Naive thymus-derived CD8-positive, alpha-beta T cell (primary cell): Measurements from ENCODE around the gene ATP6V0A1. TPM values are rescaled to one million over a fixed set of nuclear protein-coding genes. Genes with fewer than 3 reads are reported as not detected.
A peak's percentile ranks its signal among the peaks of the same experiment; 100 is the strongest.
"Not testable (repeated sequence)": the region's sequence is repeated elsewhere in the genome, so short reads cannot be mapped to it uniquely, and the experiment has no call there.

Source experiments
- ATAC-seq, 2 donors: fragments of 150-1000 bp; cut with Tn5 transposase in 1 of 2; sonication (Bioruptor Pico), chemical (Tn5 transposase) in 1 of 2; 1 replicate in 1 of 2; 2 replicates in 1 of 2; pipeline ENCODE4 v1.10.0; 2021; ENCODE audit warnings: mild to moderate bottlenecking in 2 of 2, moderate library complexity in 2 of 2
- POLR2A ChIA-PET: fragments of 350-600 bp; sonication (Branson Sonifier 250); formaldehyde crosslinking; loops from one replicate; lab custom pipeline; 2021; ENCODE audit warnings: antibody characterized with exemption; lab: Charles Lee
- DNase-seq, 10 donors: peaks; one replicate each; pipeline versions ENCODE4 v3.0.0 to v3.0.0-alpha.2; 2020 to 2022
- H3K27ac Mint-ChIP-seq, 10 donors: one replicate each; pipeline ENCODE4 v1.8.0; 2020 to 2022; ENCODE audit warnings: mild to moderate bottlenecking in 10 of 10, mixed read lengths in 10 of 10, moderate library complexity in 4 of 10, inconsistent platforms in 1 of 10
- H3K27me3 Mint-ChIP-seq, 5 donors: one replicate each; pipeline ENCODE4 v1.8.0; 2021 to 2022; ENCODE audit warnings: mixed read lengths in 5 of 5
- H3K36me3 Mint-ChIP-seq, 3 donors: one replicate each; pipeline ENCODE4 v1.8.0; 2020 to 2022; ENCODE audit warnings: mixed read lengths in 3 of 3, mild to moderate bottlenecking in 2 of 3, inconsistent platforms in 1 of 3
- H3K4me1 Mint-ChIP-seq, 4 donors: one replicate each; pipeline ENCODE4 v1.8.0; 2021 to 2022; ENCODE audit warnings: mixed read lengths in 4 of 4
- H3K4me3 Mint-ChIP-seq, 10 donors: one replicate each; pipeline ENCODE4 v1.8.0; 2020 to 2022; ENCODE audit warnings: mild to moderate bottlenecking in 10 of 10, mixed read lengths in 10 of 10, moderate library complexity in 6 of 10, inconsistent platforms in 1 of 10
- H3K9me3 Mint-ChIP-seq, 9 donors: one replicate each; pipeline ENCODE4 v1.8.0; 2020 to 2022; ENCODE audit warnings: mixed read lengths in 9 of 9, mild to moderate bottlenecking in 3 of 9, inconsistent platforms in 1 of 9, moderate library complexity in 1 of 9
- polyA plus RNA-seq, 3 donors: library from polyadenylated mRNA; unstranded; fragments of 300-500 nt; fragmentation: Illumina TruSeq; gene quantifications; one replicate each; pipeline ENCODE4 v1.2.3, GENCODE V29; 2021
- total RNA-seq, 8 experiments: library from RNA in 2 of 8; stranded (reverse) in 2 of 8; gene quantifications; one replicate each; pipeline ENCODE4 v1.2.3 and lab custom pipeline; 2021 to 2026

Gene ATP6V0A1
- total RNA-seq (10 to 100 TPM; 18.3 to 19.1 TPM), polyA plus RNA-seq (10 to 100 TPM in 2 of 3 donors, 1 to 10 TPM in 1; 4.1 to 12.6 (median 10.3) TPM), total RNA-seq (lab: John Stamatoyannopoulos, UW) (12.3 to 20.7 (median 14.8) reads per million in 6 experiments)

- Mint-ChIP-seq H3K36me3 (peaks cover 0 to 8% (median 0%) of the 10 kb centered on the region in 3 donors), H3K4me3 (peak within 1 kb of the TSS; percentile 84 to 96 (median 92)), H3K27me3 (no peaks in the 10 kb centered on the region), H3K27ac (peak within 1 kb of the TSS; percentile 66 to 93 (median 90)), H3K9me3 (peaks cover 0 to 2% (median 0%) of the 10 kb centered on the region in 9 donors), H3K4me1 (peaks cover 28 to 60% (median 47%) of the 10 kb centered on the region in 4 donors)
- POLR2A ChIA-PET = interaction anchor here (0.9 kb wide), 1 partner anchor 60 kb away, joined by 5 read pairs; no protein-coding TSS in a partner anchor
- ATAC-seq = peak; percentile 84 to 90
- DNase-seq = peak; percentile 73 to 92 (median 84)
Observed at GRCh38 chr17:42458497-42459255, at the start of gene ATP6V0A1. ATP6V0A1 (plus strand) TSS chr17:42458878; CDS start chr17:42460895, 2,017 bp downstream.

GRCh38 chr17:42409523-42410318 lies 49.0 kb upstream of the ATP6V0A1 start:
- Mint-ChIP-seq H3K4me1 (peaks cover 9 to 22% (median 20%) of the 10 kb centered on the region in 4 donors), H3K27me3 (no peaks in the 10 kb centered on the region), H3K4me3 (no peak overlapping the region), H3K36me3 (no peaks in the 10 kb centered on the region), H3K27ac (no peak overlapping the region), H3K9me3 (no peaks in the 10 kb centered on the region)
- DNase-seq = no peak
- POLR2A ChIA-PET = no interaction called here
- ATAC-seq = no peak

- Mint-ChIP-seq H3K4me3 (no peak overlapping the region), H3K27me3 (no peaks in the 10 kb centered on the region), H3K4me1 (peaks cover 13 to 27% (median 26%) of the 10 kb centered on the region in 4 donors), H3K27ac (no peak overlapping the region), H3K36me3 (no peaks in the 10 kb centered on the region), H3K9me3 (no peaks in the 10 kb centered on the region)
- ATAC-seq = no peak
- POLR2A ChIA-PET = no interaction called here
- DNase-seq = no peak
Observed at GRCh38 chr17:42410319-42410685, 48.4 kb upstream of the ATP6V0A1 start.

- Mint-ChIP-seq H3K4me3 (no peak overlapping the region), H3K27me3 (no peaks in the 10 kb centered on the region), H3K9me3 (no peaks in the 10 kb centered on the region), H3K36me3 (no peaks in the 10 kb centered on the region), H3K27ac (no peak overlapping the region), H3K4me1 (peaks cover 14 to 30% (median 28%) of the 10 kb centered on the region in 4 donors)
- POLR2A ChIA-PET = interaction anchor here (1.1 kb wide), 1 partner anchor 100 kb away, joined by 5 read pairs; no protein-coding TSS in a partner anchor
- ATAC-seq (no peak), DNase-seq (no peak)
Observed at GRCh38 chr17:42411361-42411760, 47.3 kb upstream of the ATP6V0A1 start.

GRCh38 chr17:42411905-42412679 lies 46.6 kb upstream of the ATP6V0A1 start:
- POLR2A ChIA-PET = interaction anchor here (0.6 to 1.2 kb wide), 3 partner anchors 10 to 99 kb away, joined by 3 to 7 read pairs (median 4); no protein-coding TSS in a partner anchor
- Mint-ChIP-seq H3K27me3 (no peaks in the 10 kb centered on the region), H3K9me3 (no peaks in the 10 kb centered on the region), H3K36me3 (no peaks in the 10 kb centered on the region), H3K27ac (no peak overlapping the region), H3K4me1 (peaks cover 14 to 27% (median 22%) of the 10 kb centered on the region in 4 donors), H3K4me3 (no peak overlapping the region)
- ATAC-seq (no peak), DNase-seq (no peak)

GRCh38 chr17:42413464-42414040 lies 45.1 kb upstream of the ATP6V0A1 start:
- Mint-ChIP-seq H3K4me1 (peaks cover 9 to 20% (median 16%) of the 10 kb centered on the region in 4 donors), H3K9me3 (no peaks in the 10 kb centered on the region), H3K4me3 (no peak overlapping the region), H3K27me3 (no peaks in the 10 kb centered on the region), H3K36me3 (no peaks in the 10 kb centered on the region), H3K27ac (no peak overlapping the region)
- ATAC-seq = no peak
- POLR2A ChIA-PET = interaction anchor here (0.6 to 1.8 kb wide), 5 partner anchors 9 to 299 kb away, joined by 3 to 7 read pairs (median 4); partner anchors contain the start of gene STAT3
- no peak for DNase-seq

GRCh38 chr17:42414704-42415409 lies 43.8 kb upstream of the ATP6V0A1 start:
- Mint-ChIP-seq H3K9me3 (no peaks in the 10 kb centered on the region), H3K27ac (peak overlapping the region; percentile 45 to 88 (median 70)), H3K4me1 (peaks cover 9 to 20% (median 16%) of the 10 kb centered on the region in 4 donors), H3K4me3 (peak overlapping the region; percentile 51 to 87 (median 78)), H3K27me3 (no peaks in the 10 kb centered on the region), H3K36me3 (no peaks in the 10 kb centered on the region)
- ATAC-seq = peak; percentile 93 to 94
- peak in 8 of 10 donors; percentile 12 to 67 (median 41) for DNase-seq
- POLR2A ChIA-PET = interaction anchor here (1.1 to 1.8 kb wide), 3 partner anchors 26 to 134 kb away, joined by 3 to 7 read pairs (median 4); partner anchors contain the start of gene STAT3

- ATAC-seq, H3K36me3 Mint-ChIP-seq, H3K9me3 Mint-ChIP-seq, POLR2A ChIA-PET, DNase-seq, H3K4me3 Mint-ChIP-seq, H3K27ac Mint-ChIP-seq: not testable (repeated sequence)
- Mint-ChIP-seq H3K27me3 (peaks cover 5 to 16% (median 8%) of the 10 kb centered on the region in 5 donors), H3K4me1 (peaks cover 13 to 30% (median 27%) of the 10 kb centered on the region in 4 donors)
Observed at GRCh38 chr17:42417981-42418380, 40.7 kb upstream of the ATP6V0A1 start.

- peak overlapping the region in 9 of 10 donors; percentile 47 to 87 (median 67) for H3K4me3 Mint-ChIP-seq
- peaks cover 0 to 2% (median 0%) of the 10 kb centered on the region in 3 donors for H3K36me3 Mint-ChIP-seq
- peaks cover 7 to 17% (median 16%) of the 10 kb centered on the region in 4 donors for H3K4me1 Mint-ChIP-seq
- POLR2A ChIA-PET = interaction anchor here (1.3 to 2.1 kb wide), 2 partner anchors 10 to 32 kb away, joined by 3 to 8 read pairs; partner anchors contain the start of gene STAT3
- ATAC-seq (no peak), DNase-seq (no peak)
- peaks cover 6 to 26% (median 12%) of the 10 kb centered on the region in 5 donors for H3K27me3 Mint-ChIP-seq
- peak overlapping the region in 1 of 10 donors; percentile 65 for H3K27ac Mint-ChIP-seq
- H3K9me3 Mint-ChIP-seq = no peaks in the 10 kb centered on the region
Observed at GRCh38 chr17:42421136-42421506, 37.6 kb upstream of the ATP6V0A1 start.

GRCh38 chr17:42421507-42422338 lies 37.0 kb upstream of the ATP6V0A1 start:
- Mint-ChIP-seq H3K36me3 (peaks cover 0 to 2% (median 0%) of the 10 kb centered on the region in 3 donors), H3K4me1 (peaks cover 7 to 17% (median 15%) of the 10 kb centered on the region in 4 donors), H3K27me3 (peaks cover 6 to 30% (median 12%) of the 10 kb centered on the region in 5 donors), H3K27ac (peak overlapping the region in 3 of 10 donors; percentile 15 to 65 (median 24)), H3K4me3 (peak overlapping the region; percentile 59 to 87 (median 76)), H3K9me3 (no peaks in the 10 kb centered on the region)
- ATAC-seq (peak; percentile 30 to 43), DNase-seq (no peak)
- POLR2A ChIA-PET = interaction anchor here (1.2 to 2.1 kb wide), 4 partner anchors 10 to 133 kb away, joined by 3 to 8 read pairs (median 4); partner anchors contain the start of gene STAT3
